Calu3 (cell line): ENCODE measurements around the gene CEMP1. TPM values are rescaled to one million over a fixed set of nuclear protein-coding genes. Genes with fewer than 3 reads are reported as not detected.
A peak's percentile ranks its signal among the peaks of the same experiment; 100 is the strongest.

Experiments used
- BruUV-seq: library from RNA; stranded (reverse); fragments of 400-500 nt; replicated peaks from 2 replicates; lab custom pipeline; 2021; lab: Mats Ljungman, UMichigan
- CTCF ChIA-PET: fragments of 300-600 bp; sonication (Branson Sonifier 250); formaldehyde crosslinking; loops from one replicate; lab custom pipeline; 2022; ENCODE audit warnings: antibody characterized with exemption; lab: Charles Lee
- DNase-seq: peaks from one replicate; pipeline ENCODE4 v3.0.0; 2022
- H3K27ac Mint-ChIP-seq: one replicate; pipeline ENCODE4 v1.8.0; 2022; ENCODE audit warnings: mixed read lengths; ENCODE audit not compliant: unreplicated experiment
- H3K27me3 Mint-ChIP-seq: one replicate; pipeline ENCODE4 v1.8.0; 2022; ENCODE audit warnings: mixed read lengths; ENCODE audit not compliant: unreplicated experiment
- H3K36me3 Mint-ChIP-seq: one replicate; pipeline ENCODE4 v1.8.0; 2022; ENCODE audit warnings: mild to moderate bottlenecking, moderate library complexity, mixed read lengths; ENCODE audit not compliant: insufficient read depth, unreplicated experiment
- H3K4me1 Mint-ChIP-seq: one replicate; pipeline ENCODE4 v1.8.0; 2022; ENCODE audit warnings: mild to moderate bottlenecking, low read depth, mixed read lengths; ENCODE audit not compliant: unreplicated experiment
- H3K4me3 Mint-ChIP-seq: one replicate; pipeline ENCODE4 v1.8.0; 2022; ENCODE audit warnings: mild to moderate bottlenecking, low read depth, moderate library complexity, mixed read lengths; ENCODE audit not compliant: unreplicated experiment
- H3K9me3 Mint-ChIP-seq: one replicate; pipeline ENCODE4 v1.8.0; 2022; ENCODE audit warnings: low read depth, mixed read lengths; ENCODE audit not compliant: unreplicated experiment
- CTCF ChIP-seq: fragments of 200-600 bp; IDR thresholded peaks from one replicate; pipeline ENCODE4 v1.8.0; 2022; ENCODE audit warnings: antibody characterized with exemption; ENCODE audit not compliant: unreplicated experiment
- intact Hi-C: fragments of 100-400 bp; cut with micrococcal nuclease; formaldehyde crosslinking; loops from one replicate; pipeline ENCODE4 v1.10.0; 2022; ENCODE audit not compliant: unreplicated experiment
- total RNA-seq: library from RNA; stranded (reverse); gene quantifications from 2 replicates; pipeline ENCODE4 v1.2.3, GENCODE V29; 2022

The CEMP1 gene
- total RNA-seq, 1 experiment from 2014 or later, result 0.90 TPM

- CTCF ChIA-PET, result interaction anchor here (0.5 kb wide), 1 partner anchor 21 kb away, joined by 3 read pairs; no protein-coding TSS in a partner anchor
- H3K4me3 Mint-ChIP-seq, result no peak overlapping the region
- DNase-seq, result no peak
- intact Hi-C loops, result no loop called here
- H3K27me3 Mint-ChIP-seq, result no peaks in the 10 kb centered on the region
- TF ChIP-seq CTCF, result no peak
- no TSS peak for BruUV-seq
- peak overlapping the region; percentile 32 for H3K27ac Mint-ChIP-seq
- no peaks in the 10 kb centered on the region for H3K9me3 Mint-ChIP-seq
- peaks cover 29% of the 10 kb centered on the region for H3K4me1 Mint-ChIP-seq
- peaks cover 78% of the 10 kb centered on the region for H3K36me3 Mint-ChIP-seq
Measured at GRCh38 chr16:2524339-2524938, 6.8 kb downstream of the CEMP1 start.

- peaks cover 82% of the 10 kb centered on the region for H3K36me3 Mint-ChIP-seq
- BruUV-seq, result no TSS peak
- DNase-seq, result no peak
- no peak overlapping the region for H3K4me3 Mint-ChIP-seq
- H3K27ac Mint-ChIP-seq, result no peak overlapping the region
- intact Hi-C loops, result no loop called here
- no peaks in the 10 kb centered on the region for H3K9me3 Mint-ChIP-seq
- H3K4me1 Mint-ChIP-seq, result peaks cover 30% of the 10 kb centered on the region
- H3K27me3 Mint-ChIP-seq, result no peaks in the 10 kb centered on the region
- no peak for TF ChIP-seq CTCF
- CTCF ChIA-PET, result no interaction called here
Measured at GRCh38 chr16:2523801-2524231, 7.4 kb downstream of the CEMP1 start.

- Mint-ChIP-seq H3K9me3 (no peaks in the 10 kb centered on the region), H3K27ac (peak overlapping the region; percentile 93), H3K27me3 (no peaks in the 10 kb centered on the region), H3K4me1 (peaks cover 49% of the 10 kb centered on the region), H3K36me3 (peaks cover 84% of the 10 kb centered on the region), H3K4me3 (peak overlapping the region; percentile 83)
- intact Hi-C loops, result no loop called here
- DNase-seq, result no peak
- no TSS peak for BruUV-seq
- CTCF ChIA-PET, result interaction anchor here (1.1 to 1.6 kb wide), 2 partner anchors 11 to 19 kb away, joined by 4 to 11 read pairs; no protein-coding TSS in a partner anchor
- TF ChIP-seq CTCF, result no peak
Measured at GRCh38 chr16:2520784-2521531, 10.2 kb downstream of the CEMP1 start.

- Mint-ChIP-seq H3K36me3 (peaks cover 90% of the 10 kb centered on the region), H3K27ac (peak within 1 kb of the TSS; percentile 93), H3K9me3 (no peaks in the 10 kb centered on the region), H3K4me1 (peaks cover 56% of the 10 kb centered on the region), H3K27me3 (no peaks in the 10 kb centered on the region), H3K4me3 (peak within 1 kb of the TSS; percentile 83)
- no TSS peak for BruUV-seq
- no peak for TF ChIP-seq CTCF
- intact Hi-C loops, result no loop called here
- DNase-seq, result peak; percentile 93
- CTCF ChIA-PET, result interaction anchor here (0.7 to 1.6 kb wide), 5 partner anchors 12 to 732 kb away, joined by 3 to 11 read pairs (median 3); partner anchors contain the start of gene PDPK1
Measured at GRCh38 chr16:2520097-2520783, 11.0 kb downstream of the CEMP1 start, which contains the start of gene AMDHD2. AMDHD2 (plus strand) TSS chr16:2520371; CDS start chr16:2520459, 88 bp downstream.
